Astrocyte (in vitro differentiated cells and primary cell): ENCODE data around the gene LRRC4C.

Experiments used
- CTCF ChIP-seq: IDR thresholded peaks from 2 replicates; pipeline ENCODE4 v1.5.1; 2011; ENCODE audit warnings: low read depth, mild to moderate bottlenecking, inconsistent platforms, low read length, moderate library complexity; ENCODE audit not compliant: insufficient read depth
- EZH2 ChIP-seq: IDR thresholded peaks from 2 replicates; pipeline ENCODE4 v1.6.1; 2012; ENCODE audit warnings: mild to moderate bottlenecking, low read length, inconsistent platforms; ENCODE audit not compliant: insufficient read depth

GRCh38 chr11:40882301-40882700 lies 577.2 kb downstream of the LRRC4C start:
- TF ChIP-seq CTCF: no peak
- no peak for TF ChIP-seq EZH2
